OCI-LY3 (cell line): ENCODE data around the gene PLEKHO1.

ENCODE experiments used
- EZH2phosphoT487 ChIP-seq: fragments of 200-600 bp; shearing (Covaris generic); IDR thresholded peaks from 2 replicates; pipeline ENCODE4 v1.6.1; 2018; ENCODE audit warnings: antibody characterized with exemption, mixed run types, low read depth
- TF ChIP-seq, protein P1 (sequence below): fragments of 200-600, 300-600 bp; sonication (generic); IDR thresholded peaks from 2 replicates; pipeline ENCODE4 v1.5.1; 2014; ENCODE audit warnings: antibody characterized with exemption, low read length, low read depth

DNA sequence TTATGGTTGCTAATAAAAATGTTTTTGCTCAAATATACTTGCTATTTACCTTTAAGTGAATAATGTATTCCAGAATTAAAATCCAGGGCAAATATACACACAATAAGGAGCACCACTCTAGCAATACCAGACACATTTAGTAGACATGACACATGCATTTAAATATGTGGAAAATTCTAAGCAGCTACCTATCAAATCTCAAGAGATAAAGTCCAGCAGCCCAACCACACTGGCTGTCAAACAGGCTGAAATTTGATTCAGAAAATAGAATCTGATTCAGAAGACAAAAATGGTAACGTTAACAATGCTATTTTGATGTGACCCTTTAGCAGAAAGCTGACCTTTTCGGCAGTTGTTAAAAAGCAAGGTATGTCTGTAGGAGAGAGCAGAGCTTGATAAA is 42.3 kb downstream of the PLEKHO1 start:
- TF ChIP-seq, protein P1, sequence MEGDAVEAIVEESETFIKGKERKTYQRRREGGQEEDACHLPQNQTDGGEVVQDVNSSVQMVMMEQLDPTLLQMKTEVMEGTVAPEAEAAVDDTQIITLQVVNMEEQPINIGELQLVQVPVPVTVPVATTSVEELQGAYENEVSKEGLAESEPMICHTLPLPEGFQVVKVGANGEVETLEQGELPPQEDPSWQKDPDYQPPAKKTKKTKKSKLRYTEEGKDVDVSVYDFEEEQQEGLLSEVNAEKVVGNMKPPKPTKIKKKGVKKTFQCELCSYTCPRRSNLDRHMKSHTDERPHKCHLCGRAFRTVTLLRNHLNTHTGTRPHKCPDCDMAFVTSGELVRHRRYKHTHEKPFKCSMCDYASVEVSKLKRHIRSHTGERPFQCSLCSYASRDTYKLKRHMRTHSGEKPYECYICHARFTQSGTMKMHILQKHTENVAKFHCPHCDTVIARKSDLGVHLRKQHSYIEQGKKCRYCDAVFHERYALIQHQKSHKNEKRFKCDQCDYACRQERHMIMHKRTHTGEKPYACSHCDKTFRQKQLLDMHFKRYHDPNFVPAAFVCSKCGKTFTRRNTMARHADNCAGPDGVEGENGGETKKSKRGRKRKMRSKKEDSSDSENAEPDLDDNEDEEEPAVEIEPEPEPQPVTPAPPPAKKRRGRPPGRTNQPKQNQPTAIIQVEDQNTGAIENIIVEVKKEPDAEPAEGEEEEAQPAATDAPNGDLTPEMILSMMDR = no peak
- no peak for TF ChIP-seq EZH2phosphoT487
